Ascending aorta (tissue), 2 donors: ENCODE data around the gene DTNB. TPM values are rescaled to one million over a fixed set of nuclear protein-coding genes. Genes with fewer than 3 reads are reported as not detected.

Source experiments
- DNase-seq, 2 donors: peaks; one replicate each; pipeline ENCODE4 v3.0.0-alpha.2; 2019; ENCODE audit warnings: low spot score in 2 of 2
- H3K27ac ChIP-seq, 2 donors: fragments of 200-600 bp; sonication (generic); one replicate each; pipeline ENCODE4 v1.5.1; 2016 to 2017; ENCODE audit warnings: mild to moderate bottlenecking in 1 of 2
- H3K27me3 ChIP-seq: fragments of 200-600 bp; sonication (generic); one replicate; pipeline ENCODE4 v1.5.1; 2017
- H3K36me3 ChIP-seq, 2 donors: fragments of 200-600 bp; sonication (generic); one replicate each; pipeline ENCODE4 v1.5.1; 2016
- H3K4me1 ChIP-seq, 2 donors: fragments of 200-600 bp; sonication (generic); one replicate each; pipeline ENCODE4 v1.5.1; 2016 to 2017; ENCODE audit warnings: mild to moderate bottlenecking in 1 of 2
- H3K4me3 ChIP-seq, 2 donors: fragments of 200-600 bp; sonication (generic); one replicate each; pipeline ENCODE4 v1.5.1; 2016 to 2017; ENCODE audit warnings: mild to moderate bottlenecking in 1 of 2
- H3K9me3 ChIP-seq, 2 donors: fragments of 200-600 bp; sonication (generic); one replicate each; pipeline ENCODE4 v1.5.1; 2016
- CTCF ChIP-seq, 3 experiments: fragments of 200-600 bp in 2 of 3; fragments of 450-650 bp in 1 of 3; sonication (generic) in 2 of 3; IDR thresholded peaks; one replicate each; pipeline ENCODE4 v1.5.1; 2016 to 2019; ENCODE audit warnings: antibody characterized with exemption in 3 of 3, mild to moderate bottlenecking in 1 of 3, moderate library complexity in 1 of 3
- intact Hi-C: fragments of 100-400 bp; cut with DNase I; formaldehyde crosslinking; loops from one replicate; pipeline ENCODE4 v1.15.1; 2023
- total RNA-seq: library from RNA; depleted of rRNA; stranded (reverse); fragments of >200 nt; gene quantifications from one replicate; pipeline ENCODE4 v1.1.0, GENCODE V29; 2016

The DTNB gene
- total RNA-seq, 1 donor from 2014 or later, result 22.7 TPM

GRCh38 chr2:25361261-25362048 lies 311.9 kb downstream of the DTNB start:
- Histone ChIP-seq H3K27me3 (no peaks in the 10 kb centered on the region), H3K27ac (no peak overlapping the region), H3K36me3 (no peaks in the 10 kb centered on the region), H3K4me3 (peak overlapping the region; percentile 43 to 59), H3K4me1 (no peaks in the 10 kb centered on the region), H3K9me3 (no peaks in the 10 kb centered on the region)
- TF ChIP-seq CTCF (IDR thresholded peaks at IDR 0.05), result no peak
- intact Hi-C loops, result loop anchor here (1.0 to 5.0 kb wide), 4 partner anchors 15 to 311 kb away; partner anchors contain the start of gene DTNB
- no peak for DNase-seq

- no peak for TF ChIP-seq CTCF (IDR thresholded peaks at IDR 0.05)
- intact Hi-C loops, result no loop called here
- H3K9me3 ChIP-seq, result no peaks in the 10 kb centered on the region
- no peak for DNase-seq
- H3K4me1 ChIP-seq, result no peaks in the 10 kb centered on the region
- no peak overlapping the region for H3K27ac ChIP-seq
- H3K36me3 ChIP-seq, result no peaks in the 10 kb centered on the region
- no peaks in the 10 kb centered on the region for H3K27me3 ChIP-seq
- no peak overlapping the region for H3K4me3 ChIP-seq
Observed at GRCh38 chr2:25358836-25359235, 314.5 kb downstream of the DTNB start.

- Histone ChIP-seq H3K9me3 (no peaks in the 10 kb centered on the region), H3K36me3 (no peaks in the 10 kb centered on the region), H3K27ac (no peak overlapping the region), H3K27me3 (no peaks in the 10 kb centered on the region), H3K4me1 (no peaks in the 10 kb centered on the region), H3K4me3 (no peak overlapping the region)
- TF ChIP-seq CTCF (IDR thresholded peaks at IDR 0.05), result no peak
- no peak for DNase-seq
- intact Hi-C loops, result no loop called here
Observed at GRCh38 chr2:25358249-25358815, 315.0 kb downstream of the DTNB start.

- Histone ChIP-seq H3K9me3 (no peaks in the 10 kb centered on the region), H3K27ac (no peak overlapping the region), H3K27me3 (no peaks in the 10 kb centered on the region), H3K4me1 (no peaks in the 10 kb centered on the region), H3K36me3 (no peaks in the 10 kb centered on the region), H3K4me3 (no peak overlapping the region)
- intact Hi-C loops, result no loop called here
- no peak for DNase-seq
- no peak for TF ChIP-seq CTCF (IDR thresholded peaks at IDR 0.05)
Observed at GRCh38 chr2:25356088-25356487, 317.3 kb downstream of the DTNB start.

- DNase-seq, result no peak
- H3K4me3 ChIP-seq, result no peak overlapping the region
- no peaks in the 10 kb centered on the region for H3K27me3 ChIP-seq
- H3K36me3 ChIP-seq, result no peaks in the 10 kb centered on the region
- no peak for TF ChIP-seq CTCF (IDR thresholded peaks at IDR 0.05)
- H3K27ac ChIP-seq, result no peak overlapping the region
- no peaks in the 10 kb centered on the region for H3K9me3 ChIP-seq
- intact Hi-C loops, result no loop called here
- H3K4me1 ChIP-seq, result no peaks in the 10 kb centered on the region
Observed at GRCh38 chr2:25355270-25355669, 318.1 kb downstream of the DTNB start.
